BLaER1 (cell line): Measurements from ENCODE around the gene ERAP2.

ENCODE experiments used
- H3K27ac ChIP-seq: shearing (Covaris generic); formaldehyde crosslinking; 2 replicates; pipeline ENCODE4 v1.8.1; 2022
- H3K27me3 ChIP-seq: shearing (Covaris generic); formaldehyde crosslinking; 2 replicates; pipeline ENCODE4 v1.8.1; 2022
- H3K36me3 ChIP-seq: shearing (Covaris generic); formaldehyde crosslinking; 2 replicates; pipeline ENCODE4 v1.8.1; 2022
- H3K4me1 ChIP-seq: shearing (Covaris generic); formaldehyde crosslinking; 2 replicates; pipeline ENCODE4 v1.8.1; 2022
- H3K4me2 ChIP-seq: shearing (Covaris generic); formaldehyde crosslinking; 2 replicates; pipeline ENCODE4 v1.8.1; 2022
- H3K4me3 ChIP-seq: shearing (Covaris generic); formaldehyde crosslinking; 2 replicates; pipeline ENCODE4 v1.8.1; 2022
- H3K9ac ChIP-seq: shearing (Covaris generic); formaldehyde crosslinking; 2 replicates; pipeline ENCODE4 v1.8.1; 2022
- H3K9me3 ChIP-seq: shearing (Covaris generic); formaldehyde crosslinking; 2 replicates; pipeline ENCODE4 v1.8.1; 2022
- H4K20me1 ChIP-seq: shearing (Covaris generic); formaldehyde crosslinking; 2 replicates; pipeline ENCODE4 v1.8.1; 2022
- Cebpa-rat ChIP-seq: shearing (Covaris generic); IDR thresholded peaks from 2 replicates; pipeline ENCODE4 v1.8.1; 2022

The ERAP2 gene

DNA sequence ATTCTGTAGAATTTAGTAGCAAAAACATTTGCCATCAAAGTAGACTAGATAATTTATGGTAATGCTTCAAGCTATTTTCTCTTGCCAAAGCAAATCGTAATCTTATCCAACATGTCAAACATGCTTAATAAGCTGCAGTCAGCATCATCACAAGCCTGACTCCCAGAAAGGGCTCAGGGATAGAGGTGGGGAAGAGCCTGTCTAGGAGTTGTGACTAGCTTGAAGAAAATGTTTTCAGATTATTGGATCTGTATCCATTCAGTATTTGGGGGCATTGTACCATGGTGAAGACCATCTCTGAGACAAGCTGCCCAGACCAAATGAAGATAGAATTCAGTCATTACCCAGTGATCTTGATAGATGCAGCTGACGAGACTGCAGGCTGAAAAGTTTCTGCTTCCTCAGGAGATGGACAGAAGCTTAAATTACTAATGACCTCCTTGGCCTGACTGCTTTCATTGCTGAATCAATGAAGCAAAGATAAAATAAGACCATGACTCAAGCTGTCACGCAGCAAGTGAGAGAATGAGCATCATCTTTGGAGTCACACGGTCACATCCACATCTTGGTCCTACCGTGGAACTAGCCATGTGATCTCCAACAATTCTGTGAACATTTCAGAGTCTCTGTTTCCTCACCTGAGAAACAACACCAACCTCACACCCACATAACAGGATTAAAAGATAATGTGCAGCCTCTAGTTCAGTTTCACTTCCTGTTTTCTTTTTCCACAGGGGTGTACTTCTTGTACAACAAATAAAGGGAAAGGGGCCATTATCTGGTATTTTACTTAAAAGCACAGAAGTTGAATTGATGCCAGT, 9.4 kb downstream of the ERAP2 start:
- H3K27me3 ChIP-seq, result no peaks in the 10 kb centered on the region
- H3K27ac ChIP-seq, result no peak overlapping the region
- peaks cover 86% of the 10 kb centered on the region for H3K36me3 ChIP-seq
- no peaks in the 10 kb centered on the region for H4K20me1 ChIP-seq
- peak overlapping the region; percentile 27; the same call in 1 of the 2 replicates for H3K4me2 ChIP-seq
- no peaks in the 10 kb centered on the region for H3K9me3 ChIP-seq
- no peak overlapping the region for H3K4me3 ChIP-seq
- TF ChIP-seq Cebpa-rat, result no peak
- peaks cover 30% of the 10 kb centered on the region for H3K4me1 ChIP-seq
- no peak overlapping the region for H3K9ac ChIP-seq

DNA sequence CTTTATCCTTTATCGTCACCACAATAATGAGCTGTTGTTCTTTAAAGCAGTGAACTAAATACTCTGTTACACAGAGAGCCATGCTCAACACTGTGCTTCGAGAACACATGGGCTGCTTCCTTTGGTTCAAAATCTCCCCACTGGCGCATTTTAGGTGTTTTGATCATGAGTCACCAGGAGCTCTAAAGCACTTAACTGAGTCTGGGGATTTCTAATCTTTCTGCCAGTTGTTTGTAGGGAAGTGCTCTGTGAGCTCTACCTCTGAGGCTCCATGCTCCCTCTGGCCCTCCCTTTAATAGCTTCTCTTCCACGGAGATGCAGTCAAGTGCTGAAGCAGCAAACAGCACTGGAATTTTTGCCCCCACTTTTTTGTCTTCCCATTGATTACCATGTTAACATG, 17.0 kb downstream of the ERAP2 start:
- Histone ChIP-seq H3K9ac (no peak overlapping the region), H3K36me3 (peaks cover 66% of the 10 kb centered on the region), H3K4me3 (no peak overlapping the region), H3K4me2 (no peak overlapping the region), H3K9me3 (no peaks in the 10 kb centered on the region), H3K27me3 (no peaks in the 10 kb centered on the region), H3K4me1 (peaks cover 17% of the 10 kb centered on the region), H3K27ac (no peak overlapping the region), H4K20me1 (no peaks in the 10 kb centered on the region)
- no peak for TF ChIP-seq Cebpa-rat

DNA sequence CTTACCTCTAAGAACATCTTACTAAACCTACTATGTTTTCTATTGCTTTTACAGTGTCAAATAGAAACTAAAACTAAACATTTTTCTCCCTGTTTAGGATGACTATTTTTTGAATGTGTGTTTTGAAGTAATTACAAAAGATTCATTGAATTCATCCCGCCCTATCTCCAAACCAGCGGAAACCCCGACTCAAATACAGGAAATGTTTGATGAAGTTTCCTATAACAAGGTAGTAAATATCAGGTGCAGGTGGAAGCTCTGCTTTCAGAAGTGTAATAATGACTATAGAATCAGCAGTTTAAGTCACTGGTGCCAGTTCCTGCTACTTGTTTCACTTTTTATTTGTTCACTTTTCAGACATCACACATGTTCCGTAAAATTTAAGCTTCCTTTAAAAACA, 20.0 kb downstream of the ERAP2 start:
- no peak for TF ChIP-seq Cebpa-rat
- Histone ChIP-seq H3K9ac (no peak overlapping the region), H3K4me1 (peaks cover 17% of the 10 kb centered on the region), H3K36me3 (peaks cover 70% of the 10 kb centered on the region), H3K9me3 (no peaks in the 10 kb centered on the region), H4K20me1 (no peaks in the 10 kb centered on the region), H3K27me3 (no peaks in the 10 kb centered on the region), H3K4me2 (peak overlapping the region; percentile 53), H3K27ac (0 out of 2 replicates have a peak overlapping the region, but pooled peaks have one; percentile 8), H3K4me3 (no peak overlapping the region)

DNA sequence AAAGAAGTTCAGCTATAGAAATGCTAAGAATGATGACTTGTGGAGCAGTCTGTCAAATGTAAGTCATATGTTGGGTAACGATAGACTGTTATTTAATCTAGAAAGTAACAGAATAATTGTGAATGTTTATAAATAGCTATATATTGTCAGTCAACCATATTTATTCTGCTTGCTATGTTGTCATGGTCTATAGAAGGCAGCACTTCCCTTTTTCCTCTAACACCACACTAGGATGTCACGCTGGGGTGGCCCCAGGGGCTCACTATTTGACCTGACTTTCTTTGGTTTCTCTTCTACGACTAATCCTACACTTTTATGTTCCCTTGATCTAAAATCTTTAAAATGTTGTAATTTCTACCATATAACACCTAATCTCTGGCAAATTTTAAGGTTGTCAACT, 20.5 kb downstream of the ERAP2 start:
- 0 out of 2 replicates have a peak overlapping the region, but pooled peaks have one; percentile 8 for H3K27ac ChIP-seq
- H3K27me3 ChIP-seq, result no peaks in the 10 kb centered on the region
- no peaks in the 10 kb centered on the region for H3K9me3 ChIP-seq
- peaks cover 17% of the 10 kb centered on the region for H3K4me1 ChIP-seq
- peak overlapping the region; percentile 53 for H3K4me2 ChIP-seq
- H3K36me3 ChIP-seq, result peaks cover 75% of the 10 kb centered on the region
- H4K20me1 ChIP-seq, result no peaks in the 10 kb centered on the region
- no peak overlapping the region for H3K4me3 ChIP-seq
- no peak overlapping the region for H3K9ac ChIP-seq
- TF ChIP-seq Cebpa-rat, result no peak

DNA sequence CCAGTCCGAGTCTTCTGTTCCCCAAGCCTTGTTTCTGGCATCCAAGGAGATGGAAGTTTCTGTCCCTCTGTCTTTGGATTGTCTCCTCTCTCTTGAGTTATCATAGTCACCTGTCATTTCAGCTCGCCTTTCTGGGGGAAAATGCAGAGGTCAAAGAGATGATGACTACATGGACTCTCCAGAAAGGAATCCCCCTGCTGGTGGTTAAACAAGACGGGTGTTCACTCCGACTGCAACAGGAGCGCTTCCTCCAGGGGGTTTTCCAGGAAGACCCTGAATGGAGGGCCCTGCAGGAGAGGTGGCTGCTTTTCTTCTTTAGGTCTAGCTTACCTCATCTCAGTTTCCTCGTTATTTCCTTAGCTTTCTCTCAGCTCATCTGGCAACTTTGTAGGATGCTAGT, 25.1 kb downstream of the ERAP2 start:
- Histone ChIP-seq H3K4me1 (peaks cover 10% of the 10 kb centered on the region), H3K9me3 (no peaks in the 10 kb centered on the region), H3K27me3 (no peaks in the 10 kb centered on the region), H3K4me2 (no peak overlapping the region), H3K9ac (no peak overlapping the region), H3K4me3 (no peak overlapping the region), H3K36me3 (peaks cover 77% of the 10 kb centered on the region), H3K27ac (no peak overlapping the region), H4K20me1 (no peaks in the 10 kb centered on the region)
- no peak for TF ChIP-seq Cebpa-rat

DNA sequence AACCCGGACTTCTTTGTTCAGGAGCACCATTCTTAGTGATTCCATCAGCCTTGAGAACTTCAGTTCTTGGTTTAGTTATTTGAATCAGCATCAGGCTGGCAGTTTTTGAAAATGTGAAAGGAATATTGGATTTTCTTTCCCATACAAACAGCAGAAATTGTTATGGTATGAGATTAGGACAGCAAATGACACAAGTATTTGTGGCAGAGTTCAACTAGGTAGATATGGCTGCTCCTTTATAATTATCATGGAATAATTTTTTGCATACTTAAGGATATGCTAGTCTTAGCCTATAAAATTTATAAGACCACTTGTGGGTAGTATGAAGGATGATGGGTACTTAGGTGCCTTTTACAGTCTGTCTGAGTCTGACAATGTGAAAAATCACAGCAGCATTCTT, 25.5 kb downstream of the ERAP2 start:
- no peak for TF ChIP-seq Cebpa-rat
- Histone ChIP-seq H4K20me1 (no peaks in the 10 kb centered on the region), H3K27me3 (no peaks in the 10 kb centered on the region), H3K9ac (no peak overlapping the region), H3K4me1 (peaks cover 5% of the 10 kb centered on the region), H3K4me2 (no peak overlapping the region), H3K4me3 (no peak overlapping the region), H3K9me3 (no peaks in the 10 kb centered on the region), H3K27ac (no peak overlapping the region), H3K36me3 (peaks cover 81% of the 10 kb centered on the region)

DNA sequence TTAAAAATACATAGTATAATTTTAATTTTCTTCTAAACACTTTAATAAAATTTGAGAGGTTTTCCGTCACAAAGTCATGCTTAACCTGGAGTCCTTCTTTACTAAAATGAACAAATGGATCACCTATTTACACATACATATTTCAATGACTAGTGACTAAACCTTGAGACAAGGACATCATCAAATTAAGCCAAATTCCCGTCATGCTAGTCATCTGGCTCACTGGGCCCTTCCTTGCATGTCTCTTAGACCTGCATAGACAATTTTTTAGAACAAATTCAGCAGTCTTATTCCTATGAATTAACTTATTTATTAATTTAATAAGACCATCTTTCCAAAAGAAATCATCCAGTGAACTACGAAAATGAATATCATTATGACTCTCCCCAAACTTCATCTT, 26.6 kb downstream of the ERAP2 start:
- Histone ChIP-seq H3K36me3 (peaks cover 78% of the 10 kb centered on the region), H3K4me1 (no peaks in the 10 kb centered on the region), H3K27me3 (no peaks in the 10 kb centered on the region), H3K4me2 (no peak overlapping the region), H4K20me1 (no peaks in the 10 kb centered on the region), H3K27ac (no peak overlapping the region), H3K9me3 (no peaks in the 10 kb centered on the region), H3K4me3 (no peak overlapping the region), H3K9ac (no peak overlapping the region)
- TF ChIP-seq Cebpa-rat, result no peak

DNA sequence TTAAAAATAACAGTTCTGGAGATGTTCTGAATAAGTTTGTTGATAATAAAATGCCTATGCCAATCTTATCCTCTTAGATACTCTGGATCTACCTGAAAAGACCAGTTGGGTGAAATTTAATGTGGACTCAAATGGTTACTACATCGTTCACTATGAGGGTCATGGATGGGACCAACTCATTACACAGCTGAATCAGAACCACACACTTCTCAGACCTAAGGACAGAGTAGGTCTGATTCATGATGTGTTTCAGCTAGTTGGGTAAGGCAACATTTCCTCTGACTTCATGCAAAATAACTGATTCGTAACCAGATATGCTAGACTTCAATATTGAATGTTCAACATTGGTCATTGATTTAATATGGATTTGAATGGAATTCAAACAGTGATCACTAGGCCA, 27.0 kb downstream of the ERAP2 start:
- H3K36me3 ChIP-seq, result peaks cover 79% of the 10 kb centered on the region

DNA sequence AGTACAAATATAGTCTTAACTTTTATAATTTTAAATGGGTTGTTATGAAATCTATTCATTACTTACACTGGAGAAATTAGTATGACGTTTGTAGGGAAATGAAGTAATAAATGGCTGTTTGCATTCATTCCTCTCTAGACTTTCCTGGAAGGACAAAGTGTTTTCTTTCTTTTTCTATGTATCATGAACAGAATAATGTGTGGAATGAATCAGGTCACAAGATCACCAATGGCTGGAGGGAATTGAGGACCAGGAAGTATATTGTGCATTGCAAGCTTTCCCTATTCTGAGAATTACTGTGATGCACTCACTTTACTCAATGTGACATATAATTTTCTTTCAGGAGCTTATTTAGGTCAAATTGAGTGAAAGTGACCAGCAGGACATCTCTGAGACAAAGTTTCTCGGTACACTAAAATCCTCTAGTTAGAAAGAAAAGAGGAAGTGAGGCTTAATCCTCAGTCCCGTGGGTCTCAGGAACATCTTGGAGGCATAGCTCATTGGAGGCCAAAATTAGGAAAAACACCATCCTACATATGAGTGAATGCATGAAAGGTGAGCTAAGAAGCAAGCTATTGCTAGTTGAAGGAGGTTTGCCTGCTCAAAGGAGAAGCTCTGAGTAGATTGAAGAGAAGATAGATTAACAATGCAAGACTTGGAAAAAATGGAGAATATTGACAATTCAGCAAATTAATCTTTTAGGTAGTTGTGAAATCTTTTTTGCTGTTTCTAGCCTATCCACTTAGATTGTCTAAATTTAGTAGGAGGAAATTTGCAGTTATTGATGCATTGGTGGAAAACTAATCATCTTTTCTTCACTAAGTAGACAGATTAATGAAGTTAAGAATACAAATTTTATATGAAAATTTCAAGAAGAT, 28.0 kb downstream of the ERAP2 start:
- Histone ChIP-seq H3K9ac (no peak overlapping the region), H3K4me2 (no peak overlapping the region), H3K4me1 (no peaks in the 10 kb centered on the region), H3K9me3 (no peaks in the 10 kb centered on the region), H4K20me1 (no peaks in the 10 kb centered on the region), H3K36me3 (peaks cover 81% of the 10 kb centered on the region), H3K27me3 (no peaks in the 10 kb centered on the region), H3K4me3 (no peak overlapping the region), H3K27ac (no peak overlapping the region)
- no peak for TF ChIP-seq Cebpa-rat

More for the DNA sequence above, 27.0 kb downstream of the ERAP2 start:
- H3K4me2 ChIP-seq, result no peak overlapping the region
- no peaks in the 10 kb centered on the region for H3K9me3 ChIP-seq
- H3K9ac ChIP-seq, result no peak overlapping the region
- H4K20me1 ChIP-seq, result no peaks in the 10 kb centered on the region
- H3K4me1 ChIP-seq, result no peaks in the 10 kb centered on the region
- TF ChIP-seq Cebpa-rat, result no peak
- H3K27ac ChIP-seq, result no peak overlapping the region
- no peaks in the 10 kb centered on the region for H3K27me3 ChIP-seq
- H3K4me3 ChIP-seq, result no peak overlapping the region

DNA sequence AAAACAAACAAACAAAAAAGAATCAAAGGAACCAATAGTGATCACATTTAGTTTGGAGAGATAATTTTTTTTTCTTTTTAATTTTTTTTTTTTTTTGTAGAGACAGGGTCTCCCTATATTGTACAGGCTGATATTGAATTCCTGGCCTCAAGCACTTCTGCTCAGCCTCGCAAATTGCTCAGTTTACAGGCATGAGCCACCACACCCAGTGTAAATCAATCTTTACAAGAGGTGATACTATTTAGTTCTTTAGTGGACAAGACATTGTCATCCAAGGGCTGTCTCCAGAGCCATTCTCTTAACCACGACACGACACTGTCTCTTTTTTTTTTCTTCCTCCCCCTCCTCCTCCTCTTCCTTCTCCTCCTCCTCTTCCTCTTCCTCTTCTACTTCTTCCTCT, 29.6 kb downstream of the ERAP2 start:
- H3K27ac ChIP-seq, result no peak overlapping the region
- H3K27me3 ChIP-seq, result no peaks in the 10 kb centered on the region

More for the DNA sequence above, 29.6 kb downstream of the ERAP2 start:
- H3K4me1 ChIP-seq, result no peaks in the 10 kb centered on the region
- H3K36me3 ChIP-seq, result peaks cover 74% of the 10 kb centered on the region
- no peak overlapping the region for H3K9ac ChIP-seq
- no peak for TF ChIP-seq Cebpa-rat
- no peak overlapping the region for H3K4me3 ChIP-seq
- no peaks in the 10 kb centered on the region for H4K20me1 ChIP-seq
- H3K4me2 ChIP-seq, result no peak overlapping the region
- H3K9me3 ChIP-seq, result no peaks in the 10 kb centered on the region
